DND-41 (cell line): Measurements from ENCODE around the gene OR52A1.

Source experiments
- ATAC-seq: fragments of 200-7000 bp; cut with Tn5 transposase; 3 replicates; pipeline ENCODE4 v1.9.1; 2021; ENCODE audit warnings: low read depth; ENCODE audit not compliant: insufficient read depth
- DNase-seq: peaks from one replicate; pipeline ENCODE4 v3.0.0-alpha.2; 2020
- H2AFZ ChIP-seq: 2 replicates; pipeline ENCODE4 v1.6.0; 2012; ENCODE audit warnings: low read depth, low read length
- H3K27ac ChIP-seq: 2 replicates; pipeline ENCODE4 v1.5.1; 2012; ENCODE audit warnings: low read length, inconsistent platforms
- H3K27me3 ChIP-seq: fragments of 200-600 bp; sonication (generic); 2 replicates; pipeline ENCODE4 v1.6.0; 2012; ENCODE audit warnings: low read length, mild to moderate bottlenecking, inconsistent platforms; ENCODE audit not compliant: insufficient read depth, poor library complexity
- H3K36me3 ChIP-seq: 2 replicates; pipeline ENCODE4 v1.5.1; 2012; ENCODE audit warnings: low read length, inconsistent platforms; ENCODE audit not compliant: insufficient read depth
- H3K4me1 ChIP-seq: 2 replicates; pipeline ENCODE4 v1.5.1; 2012; ENCODE audit warnings: mild to moderate bottlenecking, low read length; ENCODE audit not compliant: insufficient read depth
- H3K4me2 ChIP-seq: 2 replicates; pipeline ENCODE4 v1.6.0; 2012; ENCODE audit warnings: mild to moderate bottlenecking, moderate library complexity, low read length, inconsistent platforms; ENCODE audit not compliant: insufficient read depth
- H3K4me3 ChIP-seq, 2 experiments: fragments of 200-600 bp in 1 of 2; shearing (Covaris generic) in 1 of 2; 2 replicates each; pipeline ENCODE4 v1.5.1; 2012 to 2016; ENCODE audit warnings: inconsistent platforms in 2 of 2, low read length in 2 of 2, mild to moderate bottlenecking in 2 of 2, low read depth in 1 of 2, moderate library complexity in 1 of 2
- H3K79me2 ChIP-seq: 2 replicates; pipeline ENCODE4 v1.6.0; 2012; ENCODE audit warnings: low read length, inconsistent platforms; ENCODE audit not compliant: insufficient read depth
- H3K9ac ChIP-seq: 2 replicates; pipeline ENCODE4 v1.6.0; 2012; ENCODE audit warnings: low read depth, mild to moderate bottlenecking, inconsistent platforms, low read length, moderate library complexity
- H3K9me3 ChIP-seq: 2 replicates; pipeline ENCODE4 v1.5.1; 2012; ENCODE audit warnings: low read length, moderate library complexity, mild to moderate bottlenecking, inconsistent platforms; ENCODE audit not compliant: insufficient read depth, severe bottlenecking
- H4K20me1 ChIP-seq: 2 replicates; pipeline ENCODE4 v1.6.0; 2012; ENCODE audit warnings: low read length; ENCODE audit not compliant: insufficient read depth
- EZH2 ChIP-seq: IDR thresholded peaks from 3 replicates; pipeline ENCODE4 v1.6.1; 2012; ENCODE audit warnings: borderline replicate concordance, low read depth, mild to moderate bottlenecking, moderate library complexity, low read length, inconsistent platforms; ENCODE audit not compliant: severe bottlenecking
- TF ChIP-seq, protein P1 (sequence below): IDR thresholded peaks from 2 replicates; pipeline ENCODE4 v1.5.1; 2012; ENCODE audit warnings: borderline replicate concordance, low read length, moderate library complexity, mild to moderate bottlenecking; ENCODE audit not compliant: poor library complexity, severe bottlenecking; ENCODE audit errors: extremely low read depth

OR52A1 gene

DNA sequence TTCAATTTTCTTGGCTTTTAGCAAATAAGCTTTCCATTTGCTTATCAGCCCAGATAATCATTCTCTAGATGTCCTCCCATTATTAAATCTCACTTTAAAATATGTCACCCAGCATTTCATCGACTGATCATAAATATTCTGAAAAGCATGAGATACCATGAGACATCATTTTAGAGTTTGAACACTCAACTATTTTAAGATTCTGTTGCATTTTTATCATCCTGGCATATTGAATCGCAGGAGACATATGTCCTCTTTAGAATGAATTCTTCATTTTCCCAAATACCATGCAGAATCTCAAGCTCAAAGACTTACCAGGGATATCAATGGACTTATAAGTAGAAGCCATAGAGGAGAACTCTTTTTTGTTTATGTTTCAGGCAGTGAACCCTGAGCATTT, 16.6 kb downstream of the OR52A1 start, which contains the start of gene OR52A5:
TSS of gene OR52A5 (minus strand) at position 361 of the 400 bp plus-strand sequence. CDS start 5,714 bp downstream, outside the sequence.
- no peaks in the 10 kb centered on the region for H3K79me2 ChIP-seq
- H3K4me3 ChIP-seq: no peak within 1 kb of the TSS
- no peak for ATAC-seq
- H3K4me2 ChIP-seq: no peak within 1 kb of the TSS
- no peaks in the 10 kb centered on the region for H3K9me3 ChIP-seq
- H3K4me1 ChIP-seq: no peaks in the 10 kb centered on the region
- H4K20me1 ChIP-seq: no peaks in the 10 kb centered on the region
- no peak within 1 kb of the TSS for H3K27ac ChIP-seq
- TF ChIP-seq, protein P1, sequence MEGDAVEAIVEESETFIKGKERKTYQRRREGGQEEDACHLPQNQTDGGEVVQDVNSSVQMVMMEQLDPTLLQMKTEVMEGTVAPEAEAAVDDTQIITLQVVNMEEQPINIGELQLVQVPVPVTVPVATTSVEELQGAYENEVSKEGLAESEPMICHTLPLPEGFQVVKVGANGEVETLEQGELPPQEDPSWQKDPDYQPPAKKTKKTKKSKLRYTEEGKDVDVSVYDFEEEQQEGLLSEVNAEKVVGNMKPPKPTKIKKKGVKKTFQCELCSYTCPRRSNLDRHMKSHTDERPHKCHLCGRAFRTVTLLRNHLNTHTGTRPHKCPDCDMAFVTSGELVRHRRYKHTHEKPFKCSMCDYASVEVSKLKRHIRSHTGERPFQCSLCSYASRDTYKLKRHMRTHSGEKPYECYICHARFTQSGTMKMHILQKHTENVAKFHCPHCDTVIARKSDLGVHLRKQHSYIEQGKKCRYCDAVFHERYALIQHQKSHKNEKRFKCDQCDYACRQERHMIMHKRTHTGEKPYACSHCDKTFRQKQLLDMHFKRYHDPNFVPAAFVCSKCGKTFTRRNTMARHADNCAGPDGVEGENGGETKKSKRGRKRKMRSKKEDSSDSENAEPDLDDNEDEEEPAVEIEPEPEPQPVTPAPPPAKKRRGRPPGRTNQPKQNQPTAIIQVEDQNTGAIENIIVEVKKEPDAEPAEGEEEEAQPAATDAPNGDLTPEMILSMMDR: no peak
- TF ChIP-seq EZH2: no peak
- no peak within 1 kb of the TSS for H3K9ac ChIP-seq
- DNase-seq: no peak
- no peaks in the 10 kb centered on the region for H3K27me3 ChIP-seq
- H2AFZ ChIP-seq: no peak within 1 kb of the TSS
- H3K36me3 ChIP-seq: no peaks in the 10 kb centered on the region

DNA sequence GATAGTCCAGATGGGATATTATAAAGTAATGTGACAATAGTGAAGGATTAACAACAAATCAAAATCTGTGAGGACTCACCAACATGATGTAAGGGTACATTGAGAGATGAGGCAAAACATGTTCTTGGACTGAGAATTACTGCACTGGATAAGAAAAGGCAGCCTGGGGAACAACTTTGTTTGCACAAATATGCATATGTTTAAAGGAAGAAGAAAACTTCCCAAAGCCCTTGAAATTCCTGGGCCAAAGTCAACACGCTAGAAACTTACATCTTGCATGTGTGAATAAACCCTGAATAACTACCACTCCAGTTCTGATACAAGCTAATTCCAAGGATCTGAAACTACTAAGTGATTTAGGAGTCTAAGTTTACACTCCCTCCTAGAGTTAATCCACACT, 17.5 kb downstream of the OR52A1 start:
- Histone ChIP-seq H3K9ac (no peak overlapping the region), H3K4me2 (no peak overlapping the region), H2AFZ (no peak overlapping the region), H3K4me1 (no peaks in the 10 kb centered on the region), H3K27me3 (no peaks in the 10 kb centered on the region), H3K79me2 (no peaks in the 10 kb centered on the region), H3K27ac (no peak overlapping the region), H3K36me3 (no peaks in the 10 kb centered on the region), H3K4me3 (no peak overlapping the region), H4K20me1 (no peaks in the 10 kb centered on the region), H3K9me3 (no peaks in the 10 kb centered on the region)
- TF ChIP-seq, protein P1: no peak
- TF ChIP-seq EZH2: no peak
- ATAC-seq (no peak), DNase-seq (no peak)

DNA sequence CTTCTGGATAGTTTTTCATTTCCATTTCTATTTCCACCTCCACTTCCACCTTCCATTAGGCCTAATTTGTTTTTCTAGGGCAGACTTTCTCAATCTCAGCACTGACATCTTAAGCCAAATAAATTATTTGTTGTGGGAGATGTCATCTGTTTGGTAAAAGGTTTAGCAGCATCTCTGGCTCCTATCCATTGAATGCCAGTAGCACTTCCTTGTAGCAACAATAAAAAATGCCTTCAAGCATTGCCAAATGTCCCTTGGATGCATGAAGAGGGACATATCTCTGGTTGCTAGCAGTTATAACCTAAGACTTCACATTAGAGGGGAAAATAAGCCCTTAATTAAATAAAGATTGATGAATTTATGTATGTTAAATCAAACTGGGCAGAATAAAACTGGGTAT, 18.3 kb downstream of the OR52A1 start:
- Histone ChIP-seq H3K9ac (no peak overlapping the region), H3K27me3 (no peaks in the 10 kb centered on the region), H3K9me3 (no peaks in the 10 kb centered on the region), H3K4me1 (no peaks in the 10 kb centered on the region), H3K27ac (no peak overlapping the region), H2AFZ (no peak overlapping the region), H4K20me1 (no peaks in the 10 kb centered on the region), H3K4me3 (no peak overlapping the region), H3K36me3 (no peaks in the 10 kb centered on the region), H3K79me2 (no peaks in the 10 kb centered on the region), H3K4me2 (no peak overlapping the region)
- TF ChIP-seq EZH2: no peak
- TF ChIP-seq, protein P1: no peak
- ATAC-seq (no peak), DNase-seq (no peak)
